ENCODE data around the gene SUPV3L1. TPM values are rescaled to one million over a fixed set of nuclear protein-coding genes. Genes with fewer than 3 reads are reported as not detected.
"Not testable (repeated sequence)": the region's sequence is repeated elsewhere in the genome, so short reads cannot be mapped to it uniquely, and the experiment has no call there.

The SUPV3L1 gene
- total RNA-seq, 1 donor from 2014 or later: 36.8 TPM

GRCh38 chr10:69168493-69168892 lies 11.5 kb upstream of the SUPV3L1 start:
- no peaks in the 10 kb centered on the region for H3K27me3 ChIP-seq (ENCODE audit: low read depth)
- H3K9me3 ChIP-seq (replicated peaks): no peaks in the 10 kb centered on the region
- TF ChIP-seq CTCF (IDR thresholded peaks at IDR 0.05; ENCODE audit: borderline replicate concordance): no peak
- no peak for DNase-seq
- H3K4me1 ChIP-seq: no peaks in the 10 kb centered on the region
- H3K27ac ChIP-seq (replicated peaks): no peak overlapping the region
- no peak overlapping the region for H3K4me3 ChIP-seq
- intact Hi-C loops (cut with micrococcal nuclease): no loop called here
- H3K36me3 ChIP-seq: peaks cover 73% of the 10 kb centered on the region

- H3K9me3 ChIP-seq (replicated peaks): no peaks in the 10 kb centered on the region
Measured at GRCh38 chr10:69172241-69172982, 7.6 kb upstream of the SUPV3L1 start.

GRCh38 chr10:69175326-69175725 lies 4.7 kb upstream of the SUPV3L1 start:
- intact Hi-C loops (cut with micrococcal nuclease); H3K9me3 ChIP-seq (replicated peaks); H3K27ac ChIP-seq (replicated peaks); H3K27me3 ChIP-seq (ENCODE audit: low read depth); H3K4me3 ChIP-seq; DNase-seq: not testable (repeated sequence)
- H3K36me3 ChIP-seq: peaks cover 22% of the 10 kb centered on the region
- H3K4me1 ChIP-seq: peaks cover 10% of the 10 kb centered on the region

More at GRCh38 chr10:69172241-69172982, 7.6 kb upstream of the SUPV3L1 start:
- DNase-seq: no peak
- Histone ChIP-seq H3K27me3 (ENCODE audit: low read depth) (no peaks in the 10 kb centered on the region), H3K4me3 (no peak overlapping the region), H3K36me3 (peaks cover 42% of the 10 kb centered on the region), H3K27ac (replicated peaks) (no peak overlapping the region), H3K4me1 (no peaks in the 10 kb centered on the region)
- TF ChIP-seq CTCF (IDR thresholded peaks at IDR 0.05; ENCODE audit: borderline replicate concordance): no peak
- intact Hi-C loops (cut with micrococcal nuclease): no loop called here

GRCh38 chr10:69176823-69177222 lies 3.2 kb upstream of the SUPV3L1 start:
- intact Hi-C loops (cut with micrococcal nuclease): no loop called here

GRCh38 chr10:69179089-69179742 lies 818 bp upstream of the SUPV3L1 start:
- DNase-seq: no peak

More at GRCh38 chr10:69176823-69177222, 3.2 kb upstream of the SUPV3L1 start:
- Histone ChIP-seq H3K27me3 (ENCODE audit: low read depth) (no peaks in the 10 kb centered on the region), H3K36me3 (peaks cover 7% of the 10 kb centered on the region), H3K4me3 (no peak overlapping the region), H3K4me1 (peaks cover 25% of the 10 kb centered on the region), H3K27ac (replicated peaks) (no peak overlapping the region), H3K9me3 (replicated peaks) (no peaks in the 10 kb centered on the region)
- no peak for TF ChIP-seq CTCF (IDR thresholded peaks at IDR 0.05; ENCODE audit: borderline replicate concordance)
- DNase-seq: no peak

More at GRCh38 chr10:69179089-69179742, 818 bp upstream of the SUPV3L1 start:
- Histone ChIP-seq H3K27me3 (ENCODE audit: low read depth) (no peaks in the 10 kb centered on the region), H3K36me3 (peaks cover 7% of the 10 kb centered on the region), H3K4me1 (peaks cover 45% of the 10 kb centered on the region), H3K27ac (replicated peaks) (peak overlapping the region; percentile 97), H3K4me3 (peak overlapping the region; percentile 85), H3K9me3 (replicated peaks) (no peaks in the 10 kb centered on the region)
- intact Hi-C loops (cut with micrococcal nuclease): no loop called here
- no peak for TF ChIP-seq CTCF (IDR thresholded peaks at IDR 0.05; ENCODE audit: borderline replicate concordance)
